Trophoblast cell (in vitro differentiated cells and primary cell): ENCODE measurements around the gene TVP23B. TPM values are rescaled to one million over a fixed set of nuclear protein-coding genes. Genes with fewer than 3 reads are reported as not detected.
"Not testable (repeated sequence)": the region's sequence is repeated elsewhere in the genome, so short reads cannot be mapped to it uniquely, and the experiment has no call there.

Source experiments
- DNase-seq, 2 donors: peaks; one replicate each; pipeline ENCODE4 v3.0.0-alpha.2; 2016
- H2AFZ ChIP-seq: 2 replicates; pipeline ENCODE4 v1.6.1; 2013; ENCODE audit warnings: low read length, moderate library complexity, mild to moderate bottlenecking; ENCODE audit not compliant: insufficient read depth, poor library complexity
- H2AK5ac ChIP-seq: 2 replicates; pipeline ENCODE4 v1.6.1; 2013; ENCODE audit warnings: mild to moderate bottlenecking, low read length
- H2BK120ac ChIP-seq: 2 replicates; pipeline ENCODE4 v1.6.1; 2013; ENCODE audit warnings: low read length, mild to moderate bottlenecking, moderate library complexity; ENCODE audit not compliant: insufficient read depth, poor library complexity
- H2BK12ac ChIP-seq: 2 replicates; pipeline ENCODE4 v1.6.1; 2013; ENCODE audit warnings: mild to moderate bottlenecking, low read length, moderate library complexity
- H2BK5ac ChIP-seq: 2 replicates; pipeline ENCODE4 v1.6.1; 2013; ENCODE audit warnings: low read length, low read depth, moderate library complexity, mild to moderate bottlenecking; ENCODE audit not compliant: poor library complexity
- H3K14ac ChIP-seq: 2 replicates; pipeline ENCODE4 v1.6.1; 2013; ENCODE audit warnings: mild to moderate bottlenecking, low read length
- H3K18ac ChIP-seq: 2 replicates; pipeline ENCODE4 v1.6.1; 2013; ENCODE audit warnings: mild to moderate bottlenecking, low read length
- H3K23ac ChIP-seq: 2 replicates; pipeline ENCODE4 v1.6.1; 2013; ENCODE audit warnings: low read length
- H3K27ac ChIP-seq: 2 replicates; pipeline ENCODE4 v1.5.1; 2013; ENCODE audit warnings: low read depth, mild to moderate bottlenecking, inconsistent platforms, low read length, moderate library complexity
- H3K27me3 ChIP-seq: 2 replicates; pipeline ENCODE4 v1.6.1; 2013; ENCODE audit warnings: inconsistent platforms, mild to moderate bottlenecking, low read length, moderate library complexity; ENCODE audit not compliant: insufficient read depth
- H3K36me3 ChIP-seq, 2 experiments: 1 replicate in 1 of 2; 2 replicates in 1 of 2; pipeline ENCODE4 v1.6.1; 2013; ENCODE audit warnings: low read length in 2 of 2, mild to moderate bottlenecking in 2 of 2, moderate library complexity in 1 of 2; ENCODE audit not compliant: insufficient read depth in 2 of 2, control insufficient read depth in 1 of 2
- H3K4ac ChIP-seq: 2 replicates; pipeline ENCODE4 v1.6.1; 2013; ENCODE audit warnings: low read depth, mild to moderate bottlenecking, low read length, moderate library complexity
- H3K4me1 ChIP-seq, 2 experiments: 1 replicate in 1 of 2; 2 replicates in 1 of 2; pipeline ENCODE4 v1.6.1; 2013; ENCODE audit warnings: low read length in 2 of 2, mild to moderate bottlenecking in 2 of 2, moderate library complexity in 1 of 2; ENCODE audit not compliant: insufficient read depth in 2 of 2, control insufficient read depth in 1 of 2
- H3K4me2 ChIP-seq: 2 replicates; pipeline ENCODE4 v1.6.1; 2013; ENCODE audit warnings: inconsistent platforms, mild to moderate bottlenecking, low read length, moderate library complexity
- H3K4me3 ChIP-seq: 2 replicates; pipeline ENCODE4 v1.5.1; 2013; ENCODE audit warnings: mild to moderate bottlenecking, low read depth, low read length, inconsistent platforms
- H3K79me1 ChIP-seq: one replicate; pipeline ENCODE4 v1.6.1; 2013; ENCODE audit warnings: low read length
- H3K79me2 ChIP-seq: 2 replicates; pipeline ENCODE4 v1.6.1; 2013; ENCODE audit warnings: low read length, mild to moderate bottlenecking; ENCODE audit not compliant: control insufficient read depth, insufficient read depth, poor library complexity
- H3K9ac ChIP-seq: 2 replicates; pipeline ENCODE4 v1.6.1; 2013; ENCODE audit warnings: mild to moderate bottlenecking, low read length
- H3K9me3 ChIP-seq: 2 replicates; pipeline ENCODE4 v1.6.1; 2013; ENCODE audit warnings: low read depth, mild to moderate bottlenecking, control low read depth, inconsistent platforms, low read length; ENCODE audit not compliant: insufficient read depth
- H4K12ac ChIP-seq: 2 replicates; pipeline ENCODE4 v1.6.1; 2013; ENCODE audit warnings: low read depth, mild to moderate bottlenecking, low read length, moderate library complexity
- H4K8ac ChIP-seq: 2 replicates; pipeline ENCODE4 v1.6.1; 2013; ENCODE audit warnings: low read depth, mild to moderate bottlenecking, low read length, moderate library complexity
- H4K91ac ChIP-seq: one replicate; pipeline ENCODE4 v1.6.1; 2013; ENCODE audit warnings: low read depth, mild to moderate bottlenecking, low read length, moderate library complexity
- WGBS: extraction: QIAGEN DNeasy Blood & Tissue Kit; methylation state at CpG from one replicate; pipeline ENCODE4 v1.1.7; 2013; ENCODE audit warnings: missing lambda C conversion rate; ENCODE audit not compliant: insufficient read length, insufficient coverage; ENCODE audit errors: extremely low coverage; 5-methylcytosine and 5-hydroxymethylcytosine counted together
- polyA plus RNA-seq: library from polyadenylated mRNA; stranded (reverse); fragments of 200-250 nt; gene quantifications from 2 replicates; pipeline ENCODE4 v1.2.3, GENCODE V29; 2013

TVP23B gene
- polyA plus RNA-seq, result 30.7 and 31.8 TPM in 2 replicates

DNA sequence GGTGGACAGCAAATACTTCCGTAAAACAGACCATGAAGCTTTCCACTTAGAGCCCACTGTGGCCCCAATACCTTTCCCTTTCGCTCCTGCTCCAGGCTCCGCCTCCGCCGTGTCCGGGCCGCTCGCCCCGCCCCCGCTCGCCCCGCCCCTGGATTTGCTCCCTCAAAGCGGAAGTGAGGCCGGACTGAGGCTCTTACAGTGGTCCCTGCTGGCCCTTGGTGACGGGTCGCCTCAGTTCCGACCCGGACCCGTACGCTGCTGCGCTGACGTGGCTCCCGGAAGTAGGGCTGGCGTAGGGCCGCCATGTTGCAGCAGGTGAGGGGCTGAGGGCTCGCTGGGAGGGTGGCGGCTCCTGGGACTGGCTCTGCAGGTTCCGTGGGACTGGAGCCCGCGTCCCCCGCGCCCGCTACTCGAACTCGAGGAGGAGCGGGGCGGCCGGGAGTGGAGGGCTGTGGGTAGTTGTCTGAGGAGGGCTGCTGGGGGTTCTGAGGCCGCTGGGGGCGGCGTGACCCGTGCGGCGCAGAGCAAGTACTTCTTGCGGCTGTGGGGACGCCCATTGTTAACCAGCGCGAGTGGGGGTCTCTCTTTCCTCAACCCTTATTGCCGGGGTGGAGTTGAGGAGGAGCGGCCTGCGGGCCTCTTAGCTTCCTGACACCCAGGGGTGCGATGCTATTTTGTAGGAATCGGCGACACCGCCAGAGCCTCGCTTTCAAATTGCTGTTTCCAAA, at the start of gene TVP23B:
Gene TVP23B, plus strand, starts transcription at position 193 of the 728 bp plus-strand sequence. Its CDS starts 111 bp downstream, at position 304.
- not testable (repeated sequence) for H3K27me3 ChIP-seq, H3K23ac ChIP-seq, H3K9me3 ChIP-seq, H2BK12ac ChIP-seq, H3K4me1 ChIP-seq, H3K27ac ChIP-seq, H4K12ac ChIP-seq, H3K79me1 ChIP-seq, H3K79me2 ChIP-seq, H2AK5ac ChIP-seq, H2AFZ ChIP-seq, H3K36me3 ChIP-seq, H3K9ac ChIP-seq
- peak within 1 kb of the TSS; percentile 13 for H2BK120ac ChIP-seq
- peak within 1 kb of the TSS; percentile 68 for H4K91ac ChIP-seq
- peak within 1 kb of the TSS; percentile 71 for H3K4me3 ChIP-seq
- peak within 1 kb of the TSS; percentile 53 for H3K4me2 ChIP-seq
- DNase-seq, result peak; percentile 97 to 98
- peak within 1 kb of the TSS; percentile 79 for H3K14ac ChIP-seq
- no CpG with 5 or more reads among the region's 56 CpGs for WGBS
- peak within 1 kb of the TSS; percentile 69 for H3K4ac ChIP-seq
- peak within 1 kb of the TSS; percentile 82 for H4K8ac ChIP-seq
- H2BK5ac ChIP-seq, result peak within 1 kb of the TSS; percentile 76
- peak within 1 kb of the TSS; percentile 45 for H3K18ac ChIP-seq

DNA sequence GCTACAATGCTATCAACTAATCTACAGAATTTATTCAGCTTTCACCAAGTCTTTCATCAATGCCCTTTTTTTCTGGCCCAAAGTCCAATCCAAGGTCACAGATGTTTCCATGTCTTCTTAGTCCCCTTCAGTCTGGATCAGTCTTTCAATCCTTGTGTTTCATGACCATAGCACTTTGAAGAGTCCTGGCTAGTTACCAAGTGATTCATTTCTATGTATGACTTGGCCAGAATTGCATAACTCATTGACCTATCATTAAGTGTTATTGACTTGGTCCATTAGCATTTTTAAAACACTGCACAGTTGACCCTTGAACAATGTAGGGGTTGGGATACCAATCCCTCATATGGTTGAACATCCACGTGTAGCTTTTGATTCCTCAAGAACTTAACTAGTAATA, 48.5 kb upstream of the TVP23B start:
- not testable (repeated sequence) for H3K9me3 ChIP-seq, H3K79me1 ChIP-seq, H3K14ac ChIP-seq, H4K12ac ChIP-seq, H3K4me2 ChIP-seq, H3K79me2 ChIP-seq, H3K23ac ChIP-seq, H3K18ac ChIP-seq, H2BK5ac ChIP-seq, H4K91ac ChIP-seq, H2BK120ac ChIP-seq, H3K4me1 ChIP-seq, H3K4me3 ChIP-seq, H2BK12ac ChIP-seq, H3K36me3 ChIP-seq, H4K8ac ChIP-seq, H3K27ac ChIP-seq, H2AK5ac ChIP-seq, H2AFZ ChIP-seq, H3K4ac ChIP-seq, H3K27me3 ChIP-seq, DNase-seq, H3K9ac ChIP-seq
- no CpG with 5 or more reads among the region's 1 CpG for WGBS

DNA sequence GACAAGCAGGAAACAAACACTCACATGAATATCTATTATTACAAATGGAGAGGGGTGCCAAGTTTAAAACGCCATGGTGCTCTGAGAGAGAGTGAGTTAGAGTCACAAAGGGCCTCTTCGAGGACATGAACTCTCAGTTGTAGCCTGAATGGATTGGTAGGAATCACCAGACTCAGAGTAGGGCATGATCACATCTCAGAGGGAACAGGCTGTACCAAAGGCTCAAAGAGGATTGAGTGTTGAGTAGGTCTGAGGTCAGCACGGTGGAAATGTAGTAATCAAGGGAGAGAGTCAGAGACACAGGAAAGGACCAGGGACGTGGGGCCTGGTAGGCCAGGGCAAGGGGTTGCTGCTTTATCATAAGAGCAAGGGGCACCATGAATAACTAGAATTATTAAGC, 47.6 kb upstream of the TVP23B start:
- no CpG with 5 or more reads among the region's 4 CpGs for WGBS
- H3K14ac ChIP-seq, H3K79me2 ChIP-seq, H3K4me2 ChIP-seq, H3K79me1 ChIP-seq, H3K4me1 ChIP-seq, H3K27me3 ChIP-seq, H4K12ac ChIP-seq, H2BK5ac ChIP-seq, H3K27ac ChIP-seq, H3K4ac ChIP-seq, H3K9ac ChIP-seq, H3K9me3 ChIP-seq, H3K36me3 ChIP-seq, H2AK5ac ChIP-seq, H2BK120ac ChIP-seq, DNase-seq, H3K4me3 ChIP-seq, H4K8ac ChIP-seq, H4K91ac ChIP-seq, H2AFZ ChIP-seq, H3K18ac ChIP-seq, H2BK12ac ChIP-seq, H3K23ac ChIP-seq: not testable (repeated sequence)

DNA sequence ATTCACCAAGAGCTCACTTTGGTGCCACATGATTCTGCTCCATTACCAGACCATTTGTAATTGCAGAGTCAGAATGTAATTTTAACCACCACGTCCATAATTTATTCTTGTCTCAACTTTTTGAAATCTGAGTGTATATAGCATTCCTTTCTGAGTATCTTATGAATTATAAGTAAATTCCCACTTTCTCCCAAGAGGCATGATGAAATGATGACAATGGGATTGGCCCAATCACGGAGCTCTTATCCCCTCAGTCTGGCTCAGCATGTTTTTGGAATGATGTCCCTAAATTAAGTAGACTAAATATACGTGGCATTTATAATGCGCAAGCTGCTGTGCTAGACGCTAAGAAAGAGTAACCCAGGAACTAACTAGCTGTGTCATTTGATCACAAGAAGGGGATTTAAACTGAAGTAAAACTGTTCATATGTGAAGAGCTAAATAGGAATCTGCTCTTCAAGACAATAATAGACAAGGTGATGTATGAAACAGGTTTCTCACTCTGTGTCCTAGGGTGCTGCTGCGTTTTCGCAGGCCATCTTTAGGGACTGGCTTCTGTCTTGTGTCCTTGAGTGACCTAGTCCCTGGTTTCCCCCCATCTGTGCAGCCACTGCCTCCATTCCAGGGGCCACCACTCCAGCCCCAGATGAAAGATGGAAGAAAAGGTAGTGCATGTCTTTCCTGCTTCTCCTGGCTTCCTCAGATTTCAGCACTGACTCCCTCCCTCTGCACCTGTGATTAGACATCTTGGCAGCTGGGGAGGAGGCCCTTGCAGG, 41.2 kb upstream of the TVP23B start:
- not testable (repeated sequence) for H3K79me2 ChIP-seq, H4K91ac ChIP-seq, H2BK120ac ChIP-seq, H3K9ac ChIP-seq, H3K27ac ChIP-seq, H3K36me3 ChIP-seq, H2BK5ac ChIP-seq, H4K8ac ChIP-seq, H3K27me3 ChIP-seq, H3K23ac ChIP-seq, H3K4me3 ChIP-seq, DNase-seq, H2AFZ ChIP-seq, H2BK12ac ChIP-seq, H3K4me1 ChIP-seq, H3K14ac ChIP-seq, H3K18ac ChIP-seq, H3K9me3 ChIP-seq, H3K4ac ChIP-seq, H4K12ac ChIP-seq, H3K4me2 ChIP-seq, H2AK5ac ChIP-seq, H3K79me1 ChIP-seq
- no CpG with 5 or more reads among the region's 7 CpGs for WGBS
